ENCODE data around the gene CEMIP.

CEMIP gene

DNA sequence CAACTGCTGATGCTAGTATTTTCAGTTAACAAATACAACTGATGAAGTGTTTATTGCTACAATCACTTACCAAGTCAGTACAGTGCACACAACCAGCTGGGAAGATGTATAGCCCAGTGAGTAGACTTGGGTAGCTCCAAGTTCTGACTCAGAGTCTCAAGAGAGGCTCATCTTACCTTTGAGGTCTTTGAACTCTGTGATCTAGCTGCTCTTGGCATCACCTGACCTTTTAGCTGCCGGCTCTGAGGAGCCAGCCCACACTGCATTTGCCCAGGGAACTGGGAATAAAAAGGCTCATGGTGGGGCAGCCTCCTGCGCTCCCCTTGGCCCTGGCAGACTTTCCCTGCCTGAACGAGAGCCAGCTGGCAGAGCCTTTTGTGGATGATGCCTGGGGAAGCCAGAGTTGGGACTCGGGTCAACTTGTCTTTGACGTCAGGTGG lies 82.6 kb downstream of the CEMIP start:
- DNase-seq, result no peak

DNA sequence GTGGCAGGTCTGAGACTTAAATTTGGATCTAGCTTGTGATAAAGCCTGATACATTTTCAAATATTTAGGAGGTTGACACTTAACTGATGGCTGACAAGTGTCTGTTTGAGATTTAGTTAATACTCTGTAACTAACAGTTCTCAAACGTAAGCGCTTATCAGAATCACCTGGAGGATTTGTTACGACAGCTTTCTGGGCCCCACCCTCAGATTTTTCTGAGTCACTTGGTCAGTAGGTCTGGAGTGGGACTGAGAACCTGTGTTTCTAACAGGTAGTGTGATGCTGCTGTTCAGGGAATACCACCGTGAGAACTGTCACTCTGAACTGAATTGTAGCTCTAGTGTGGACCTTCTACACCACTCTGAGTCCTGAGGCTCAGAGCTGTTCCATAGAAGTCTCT lies 85.5 kb downstream of the CEMIP start:
- no peak for DNase-seq

DNA sequence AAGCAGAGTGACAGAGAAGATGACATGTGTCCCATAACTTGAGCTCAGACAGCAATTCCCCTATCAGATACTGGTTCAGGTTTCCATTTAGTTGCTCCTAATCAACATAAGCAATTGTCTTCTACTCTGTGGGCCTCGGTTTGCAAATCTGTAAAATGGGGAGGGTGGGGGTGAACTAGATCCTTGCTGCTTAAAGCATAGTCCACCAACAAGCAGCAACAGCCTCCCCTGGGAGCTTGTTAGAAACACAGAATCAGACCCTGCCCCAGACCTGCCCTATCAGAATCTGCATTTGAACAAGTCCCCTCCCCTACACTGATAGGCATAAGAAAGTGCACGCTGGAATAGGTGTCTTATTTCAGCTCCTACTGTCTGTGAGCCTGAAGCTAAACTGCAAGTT lies 87.8 kb downstream of the CEMIP start:
- no peak for DNase-seq

DNA sequence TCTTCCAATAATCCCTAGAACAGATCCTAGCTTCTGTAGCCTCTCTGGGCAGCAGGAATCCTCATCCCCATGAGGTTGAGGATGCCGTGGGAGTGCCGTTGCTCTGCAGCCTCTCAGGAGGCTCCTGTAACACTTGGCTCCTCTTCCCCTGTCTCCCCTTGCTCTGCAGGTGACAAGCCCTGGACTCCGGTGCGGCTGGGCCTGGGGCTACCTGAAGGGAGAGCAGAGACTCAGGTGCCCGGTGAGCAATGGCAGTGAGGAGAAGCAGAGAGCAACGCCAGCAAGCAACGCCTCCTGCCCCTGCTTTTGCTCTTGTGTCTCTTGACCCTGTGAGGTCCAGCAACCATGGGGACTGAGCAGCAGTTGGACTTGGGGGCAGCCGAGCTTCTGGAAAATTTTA lies 91.2 kb downstream of the CEMIP start:
- DNase-seq, result no peak

DNA sequence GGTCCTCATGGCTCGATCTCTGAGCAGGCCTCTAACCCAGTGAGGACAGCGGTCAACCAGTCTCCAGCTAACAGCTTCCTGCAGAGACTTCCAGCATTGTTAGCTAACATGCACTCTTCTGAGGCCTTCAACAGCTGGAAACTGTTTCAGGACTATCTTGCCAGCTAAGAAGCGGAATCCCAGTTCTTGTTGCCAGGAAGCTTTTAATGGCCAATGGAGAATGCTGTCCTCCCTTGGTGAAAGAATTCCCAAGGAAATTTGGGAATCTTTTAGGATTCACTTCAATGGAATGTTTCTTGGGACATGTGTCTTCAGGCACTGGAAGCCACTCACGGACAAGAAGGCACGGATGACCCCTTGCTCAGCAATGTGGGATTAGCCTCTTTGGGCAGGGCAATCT lies 91.7 kb downstream of the CEMIP start:
- DNase-seq, result no peak

GRCh38 chr15:80871858-80872257 lies 92.7 kb downstream of the CEMIP start:
- no peak for DNase-seq

- no peak for DNase-seq
Measured at GRCh38 chr15:80873366-80873952, 94.3 kb downstream of the CEMIP start.

- no peak for DNase-seq
Measured at GRCh38 chr15:80875568-80876347, 96.6 kb downstream of the CEMIP start.

DNA sequence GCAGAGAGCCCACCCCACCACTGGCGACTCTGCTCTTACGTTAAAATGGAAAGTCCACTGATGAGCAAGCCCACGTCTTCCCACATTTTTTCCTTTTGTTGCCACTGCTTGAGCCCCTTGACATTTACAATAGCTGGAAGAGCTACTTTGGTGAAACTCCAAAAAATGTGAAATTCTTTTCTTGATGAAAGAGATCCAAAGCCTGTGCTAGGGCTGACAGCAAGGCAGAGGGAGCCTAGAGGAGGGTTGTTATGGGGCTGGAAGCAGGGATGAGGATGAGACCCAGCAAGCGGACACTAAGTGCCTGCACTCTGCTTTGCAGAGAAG lies 97.1 kb downstream of the CEMIP start:
- no peak for DNase-seq

GRCh38 chr15:80878242-80878866 lies 99.2 kb downstream of the CEMIP start:
- no peak for DNase-seq

GRCh38 chr15:80878867-80879250 lies 99.7 kb downstream of the CEMIP start:
- no peak for DNase-seq

GRCh38 chr15:80880086-80880485 lies 100.9 kb downstream of the CEMIP start:
- DNase-seq, result no peak

DNA sequence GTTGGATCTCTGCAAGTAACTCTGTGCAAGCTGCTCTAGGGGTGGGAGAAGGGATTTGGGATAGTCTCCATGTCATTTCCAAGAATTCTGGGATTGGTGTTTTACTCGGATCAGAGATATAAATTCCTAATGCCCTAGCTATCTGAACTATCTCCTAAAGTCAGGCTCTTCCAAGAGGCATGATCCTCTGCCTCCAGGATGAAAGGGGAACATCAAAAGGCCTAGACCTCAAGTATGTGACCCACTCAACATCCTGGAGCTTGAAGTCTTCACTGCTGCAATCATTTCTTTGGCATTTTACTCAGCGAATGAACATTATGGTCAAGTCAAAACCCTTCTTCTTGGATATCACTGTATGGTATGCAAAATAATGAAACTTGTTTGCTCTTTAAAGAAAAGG lies 104.5 kb downstream of the CEMIP start:
- DNase-seq, result no peak

DNA sequence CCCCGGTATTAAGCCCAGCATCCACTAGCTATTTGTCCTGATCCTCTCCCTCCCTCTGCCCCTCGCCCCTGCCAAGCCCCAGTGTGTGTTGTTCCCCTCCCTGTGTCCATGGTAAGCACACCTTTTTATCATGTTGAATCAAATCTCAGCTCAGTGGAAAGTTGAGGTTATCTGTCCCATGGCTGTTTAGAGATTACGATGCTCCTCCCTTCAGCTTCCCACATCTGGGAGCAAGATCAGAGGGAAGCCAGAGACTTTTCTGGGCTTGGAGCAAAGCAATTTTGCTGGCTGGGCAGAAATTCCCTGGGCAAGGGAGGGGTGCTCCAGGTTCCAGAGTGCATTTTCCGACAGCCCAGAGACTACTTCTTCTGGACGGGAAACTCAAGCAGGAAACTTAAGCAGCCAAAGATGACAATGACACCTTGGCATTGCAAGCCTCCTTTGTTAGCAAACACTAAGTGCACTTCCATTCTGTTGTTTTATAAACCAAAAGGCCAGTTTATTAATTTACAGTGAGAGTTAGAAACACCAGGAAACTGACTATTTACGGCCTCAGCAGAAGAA lies 105.9 kb downstream of the CEMIP start:
- no peak for DNase-seq

- no peak for DNase-seq
Measured at GRCh38 chr15:80887148-80887547, 108.0 kb downstream of the CEMIP start.

- DNase-seq, result no peak
Measured at GRCh38 chr15:80888846-80889245, 109.7 kb downstream of the CEMIP start.

GRCh38 chr15:80890341-80891005 lies 111.3 kb downstream of the CEMIP start:
- no peak for DNase-seq

DNA sequence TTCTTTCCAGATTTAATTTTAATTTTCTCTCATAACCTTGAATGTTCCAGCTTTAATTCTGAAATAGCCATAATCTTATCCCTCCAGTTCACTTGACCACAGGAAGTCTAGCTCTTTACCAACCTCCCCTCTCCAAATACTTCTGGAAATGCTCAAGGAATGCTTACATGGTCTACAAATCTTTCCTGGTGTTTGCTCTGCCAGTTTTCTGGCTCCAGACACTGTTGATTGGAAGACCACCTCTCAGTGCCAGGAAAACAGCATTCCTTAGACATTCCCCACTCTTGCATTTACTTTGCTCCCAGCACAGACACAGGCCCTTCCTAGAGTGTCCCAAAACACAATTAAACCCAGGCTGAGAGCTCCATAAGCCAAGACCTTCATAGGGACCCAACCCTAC lies 111.8 kb downstream of the CEMIP start:
- no peak for DNase-seq

DNA sequence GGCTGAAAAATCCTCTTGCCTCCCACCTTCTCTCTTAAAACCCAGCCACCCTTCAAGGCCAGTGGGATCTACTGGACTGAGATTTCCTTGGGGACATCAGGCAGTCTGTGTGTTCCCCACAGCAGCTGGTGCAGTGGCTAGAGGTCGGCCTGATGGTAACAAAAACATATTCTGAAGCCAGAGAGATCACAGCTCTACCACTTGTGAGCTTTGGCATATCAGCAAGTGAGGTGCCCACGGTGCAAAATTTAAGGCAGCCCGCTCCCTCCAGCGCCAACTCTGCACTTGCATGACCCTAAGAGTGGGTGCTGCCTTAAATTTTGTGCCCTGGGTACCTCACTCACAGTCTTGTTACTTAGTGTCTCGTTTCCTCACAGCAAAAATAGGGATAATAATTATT lies 113.2 kb downstream of the CEMIP start:
- DNase-seq, result no peak

DNA sequence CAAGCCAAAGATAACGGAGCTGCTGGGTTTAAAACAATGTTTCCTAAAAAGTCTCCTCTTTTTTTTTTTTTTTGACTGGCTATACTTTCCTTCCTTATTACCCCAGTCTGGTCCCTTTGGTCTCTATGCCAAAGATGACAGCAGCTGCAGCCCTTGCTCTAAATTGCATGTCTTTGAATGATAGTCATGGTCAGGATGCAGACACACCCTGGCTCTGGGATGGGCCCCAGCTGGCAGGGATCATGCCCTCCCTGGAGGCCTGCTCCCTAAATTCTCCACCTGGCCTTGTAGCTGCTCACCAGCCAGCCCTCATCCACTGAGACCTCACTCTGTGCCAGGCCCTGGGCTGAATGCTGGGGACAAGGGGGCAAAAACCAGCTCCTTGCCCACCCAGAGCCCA lies 114.6 kb downstream of the CEMIP start:
- no peak for DNase-seq

- DNase-seq, result no peak
Measured at GRCh38 chr15:80895091-80895490, 115.9 kb downstream of the CEMIP start.

DNA sequence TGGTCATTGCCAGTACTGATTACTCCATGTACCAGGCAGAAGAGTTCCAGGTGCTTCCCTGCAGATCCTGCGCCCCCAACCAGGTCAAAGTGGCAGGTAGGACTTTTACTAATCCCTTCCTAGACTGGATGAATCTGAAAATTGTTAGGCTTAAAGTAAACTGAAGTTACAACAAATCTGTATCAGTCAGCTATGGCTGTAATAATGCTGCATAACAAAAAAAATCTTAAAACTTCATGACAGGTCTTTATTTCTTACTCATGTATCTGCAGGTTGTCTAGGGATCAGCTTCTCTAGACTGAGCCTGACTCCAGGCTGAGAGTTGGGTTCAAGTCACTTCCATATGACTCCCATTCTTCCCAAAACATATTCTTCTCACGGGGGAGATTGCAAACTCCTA lies 116.8 kb downstream of the CEMIP start:
- DNase-seq, result no peak

DNA sequence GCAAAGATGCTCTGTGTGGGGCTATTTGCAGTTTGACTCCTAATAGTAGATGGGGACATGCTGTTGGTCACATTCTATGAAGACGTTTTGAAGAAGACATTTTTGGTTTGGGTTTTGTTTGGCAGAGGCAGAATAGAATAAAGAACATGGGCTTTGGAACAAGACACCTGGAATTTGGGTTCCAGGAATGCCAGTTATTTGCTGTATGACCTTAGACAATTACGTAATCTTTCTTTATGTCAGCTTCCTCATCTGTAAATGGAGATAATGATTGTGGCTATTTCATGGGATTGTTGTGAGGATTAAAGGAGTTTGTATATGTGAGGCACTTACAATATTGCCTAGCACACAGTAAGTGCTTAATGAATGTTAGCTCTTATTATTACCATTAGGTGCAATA lies 118.9 kb downstream of the CEMIP start:
- DNase-seq, result no peak
